Tibial artery (tissue), 4 donors: ENCODE measurements around the gene CELF3.
A peak's percentile ranks its signal among the peaks of the same experiment; 100 is the strongest.

Source experiments
- DNase-seq, 2 donors: peaks; one replicate each; pipeline ENCODE4 v3.0.0-alpha.2; 2019
- H3K27ac ChIP-seq, 2 donors: fragments of 200-600 bp; sonication (generic) in 1 of 2; 1 replicate in 1 of 2; 2 replicates in 1 of 2; pipeline ENCODE4 v1.5.1; 2018 to 2019; ENCODE audit warnings: mild to moderate bottlenecking in 1 of 2
- H3K27me3 ChIP-seq, 2 donors: fragments of 200-600 bp; sonication (generic) in 1 of 2; one replicate each; pipeline versions ENCODE4 v1.5.1 to v1.6.0; 2016 to 2019
- H3K36me3 ChIP-seq, 3 donors: fragments of 200-600 bp; sonication (generic) in 2 of 3; one replicate each; pipeline ENCODE4 v1.5.1; 2016 to 2019; ENCODE audit warnings: mild to moderate bottlenecking in 2 of 3
- H3K4me1 ChIP-seq, 4 donors: fragments of 200-600 bp; sonication (generic) in 2 of 4; 1 replicate in 3 of 4; 2 replicates in 1 of 4; pipeline ENCODE4 v1.5.1; 2016 to 2019
- H3K4me3 ChIP-seq, 2 donors: fragments of 200-600 bp; sonication (generic) in 1 of 2; 1 replicate in 1 of 2; 2 replicates in 1 of 2; pipeline ENCODE4 v1.5.1; 2018 to 2019; ENCODE audit warnings: mild to moderate bottlenecking in 2 of 2
- H3K9me3 ChIP-seq, 3 donors: fragments of 200-600 bp; sonication (generic) in 1 of 3; one replicate each; pipeline ENCODE4 v1.5.1; 2016 to 2019
- CTCF ChIP-seq, 2 experiments: fragments of 200-600 bp in 1 of 2; fragments of 450-650 bp in 1 of 2; IDR thresholded peaks; one replicate each; pipeline ENCODE4 v1.5.1; 2017 to 2019; ENCODE audit warnings: antibody characterized with exemption in 2 of 2, mild to moderate bottlenecking in 1 of 2, moderate library complexity in 1 of 2
- intact Hi-C: fragments of 100-400 bp; cut with DNase I; formaldehyde crosslinking; loops from one replicate; pipeline ENCODE4 v1.15.0; 2023; ENCODE audit warnings: low total_unique reads

Gene CELF3

GRCh38 chr1:151703813-151704212, 12.8 kb downstream of the CELF3 start:
- no peak overlapping the region for H3K27ac ChIP-seq
- no peaks in the 10 kb centered on the region for H3K9me3 ChIP-seq
- H3K4me1 ChIP-seq = no peaks in the 10 kb centered on the region
- DNase-seq = no peak
- H3K4me3 ChIP-seq = no peak overlapping the region
- peaks cover 28 to 30% (median 28%) of the 10 kb centered on the region in 3 donors for H3K36me3 ChIP-seq
- no peaks in the 10 kb centered on the region for H3K27me3 ChIP-seq
- TF ChIP-seq CTCF (IDR thresholded peaks at IDR 0.05) = no peak
- intact Hi-C loops = no loop called here

- H3K4me1 ChIP-seq = no peaks in the 10 kb centered on the region
- H3K9me3 ChIP-seq = no peaks in the 10 kb centered on the region
- no peak overlapping the region for H3K27ac ChIP-seq
- peaks cover 28 to 38% (median 37%) of the 10 kb centered on the region in 3 donors for H3K36me3 ChIP-seq
- no peak overlapping the region for H3K4me3 ChIP-seq
- no peak for TF ChIP-seq CTCF (IDR thresholded peaks at IDR 0.05)
- H3K27me3 ChIP-seq = no peaks in the 10 kb centered on the region
- DNase-seq = no peak
- intact Hi-C loops = no loop called here
Observed at GRCh38 chr1:151702936-151703335, 13.7 kb downstream of the CELF3 start.

GRCh38 chr1:151701515-151701914, 15.1 kb downstream of the CELF3 start:
- Histone ChIP-seq H3K36me3 (peaks cover 36 to 52% (median 50%) of the 10 kb centered on the region in 3 donors), H3K9me3 (no peaks in the 10 kb centered on the region), H3K27ac (no peak overlapping the region), H3K27me3 (no peaks in the 10 kb centered on the region), H3K4me1 (no peaks in the 10 kb centered on the region), H3K4me3 (no peak overlapping the region)
- intact Hi-C loops = no loop called here
- no peak for DNase-seq
- TF ChIP-seq CTCF (IDR thresholded peaks at IDR 0.05) = no peak

GRCh38 chr1:151693057-151693651, 23.4 kb downstream of the CELF3 start:
- Histone ChIP-seq H3K4me3 (no peak overlapping the region), H3K4me1 (no peaks in the 10 kb centered on the region), H3K9me3 (no peaks in the 10 kb centered on the region), H3K36me3 (peaks cover 31 to 81% (median 55%) of the 10 kb centered on the region in 3 donors), H3K27ac (no peak overlapping the region), H3K27me3 (no peaks in the 10 kb centered on the region)
- no peak for DNase-seq
- TF ChIP-seq CTCF (IDR thresholded peaks at IDR 0.05) = peak; percentile 19 to 28
- intact Hi-C loops = no loop called here

- Histone ChIP-seq H3K9me3 (no peaks in the 10 kb centered on the region), H3K27me3 (no peaks in the 10 kb centered on the region), H3K4me1 (no peaks in the 10 kb centered on the region), H3K4me3 (no peak overlapping the region), H3K27ac (no peak overlapping the region), H3K36me3 (peaks cover 28 to 76% (median 45%) of the 10 kb centered on the region in 3 donors)
- no peak for DNase-seq
- intact Hi-C loops = no loop called here
- TF ChIP-seq CTCF (IDR thresholded peaks at IDR 0.05) = no peak
Observed at GRCh38 chr1:151692226-151692625, 24.4 kb downstream of the CELF3 start.

- TF ChIP-seq CTCF (IDR thresholded peaks at IDR 0.05) = no peak
- no peaks in the 10 kb centered on the region for H3K9me3 ChIP-seq
- peaks cover 27 to 71% (median 28%) of the 10 kb centered on the region in 3 donors for H3K36me3 ChIP-seq
- intact Hi-C loops = no loop called here
- no peak for DNase-seq
- H3K4me3 ChIP-seq = no peak overlapping the region
- H3K27me3 ChIP-seq = no peaks in the 10 kb centered on the region
- H3K4me1 ChIP-seq = no peaks in the 10 kb centered on the region
- H3K27ac ChIP-seq = no peak overlapping the region
Observed at GRCh38 chr1:151689494-151689893, 27.1 kb downstream of the CELF3 start.
